GM06990 (cell line): ENCODE measurements around the gene MAGEC2.

Source experiments
- DNase-seq: peaks from one replicate; pipeline ENCODE4 v3.0.0-alpha.2; 2011; ENCODE audit not compliant: insufficient read length; ENCODE audit errors: extremely low read depth
- H3K27me3 ChIP-seq: replicated peaks from 2 replicates; pipeline ENCODE4 v1.6.0; 2011; ENCODE audit warnings: low read length; ENCODE audit not compliant: control insufficient read depth, insufficient read depth
- H3K36me3 ChIP-seq: 2 replicates; pipeline ENCODE4 v1.5.1; 2011; ENCODE audit warnings: low read length; ENCODE audit not compliant: control insufficient read depth, insufficient read depth
- H3K4me3 ChIP-seq: replicated peaks from 2 replicates; pipeline ENCODE4 v1.5.1; 2011; ENCODE audit warnings: low read depth, mild to moderate bottlenecking, control low read depth, low read length
- TF ChIP-seq, protein P1 (sequence below): IDR thresholded peaks from 2 replicates; pipeline ENCODE4 v1.5.1; 2011; ENCODE audit warnings: low read length, control low read depth, mild to moderate bottlenecking, inconsistent platforms; ENCODE audit not compliant: insufficient read depth, poor library complexity, severe bottlenecking

MAGEC2 gene

DNA sequence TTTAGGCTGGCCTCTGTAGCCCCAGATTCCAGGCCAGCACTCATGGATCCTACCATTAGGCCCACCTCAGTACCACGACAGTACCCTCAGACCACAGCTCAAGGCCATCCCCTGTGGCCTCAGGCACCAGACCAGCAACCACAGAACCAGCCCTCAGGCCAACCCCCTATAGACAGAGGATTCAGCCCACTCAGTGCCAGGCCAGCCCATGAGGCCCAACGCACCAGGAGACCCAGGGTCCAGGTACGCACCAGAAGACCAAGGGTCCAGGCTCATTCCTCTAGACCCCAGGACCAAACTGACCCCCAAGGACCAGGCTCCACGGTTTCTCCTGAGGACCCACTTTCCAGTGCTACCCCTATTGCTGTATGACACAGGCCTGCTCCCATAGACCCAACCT is 39.5 kb upstream of the MAGEC2 start:
- TF ChIP-seq, protein P1, sequence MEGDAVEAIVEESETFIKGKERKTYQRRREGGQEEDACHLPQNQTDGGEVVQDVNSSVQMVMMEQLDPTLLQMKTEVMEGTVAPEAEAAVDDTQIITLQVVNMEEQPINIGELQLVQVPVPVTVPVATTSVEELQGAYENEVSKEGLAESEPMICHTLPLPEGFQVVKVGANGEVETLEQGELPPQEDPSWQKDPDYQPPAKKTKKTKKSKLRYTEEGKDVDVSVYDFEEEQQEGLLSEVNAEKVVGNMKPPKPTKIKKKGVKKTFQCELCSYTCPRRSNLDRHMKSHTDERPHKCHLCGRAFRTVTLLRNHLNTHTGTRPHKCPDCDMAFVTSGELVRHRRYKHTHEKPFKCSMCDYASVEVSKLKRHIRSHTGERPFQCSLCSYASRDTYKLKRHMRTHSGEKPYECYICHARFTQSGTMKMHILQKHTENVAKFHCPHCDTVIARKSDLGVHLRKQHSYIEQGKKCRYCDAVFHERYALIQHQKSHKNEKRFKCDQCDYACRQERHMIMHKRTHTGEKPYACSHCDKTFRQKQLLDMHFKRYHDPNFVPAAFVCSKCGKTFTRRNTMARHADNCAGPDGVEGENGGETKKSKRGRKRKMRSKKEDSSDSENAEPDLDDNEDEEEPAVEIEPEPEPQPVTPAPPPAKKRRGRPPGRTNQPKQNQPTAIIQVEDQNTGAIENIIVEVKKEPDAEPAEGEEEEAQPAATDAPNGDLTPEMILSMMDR: no peak
- no peak overlapping the region for H3K4me3 ChIP-seq
- DNase-seq: no peak
- no peaks in the 10 kb centered on the region for H3K27me3 ChIP-seq
- H3K36me3 ChIP-seq: no peaks in the 10 kb centered on the region

DNA sequence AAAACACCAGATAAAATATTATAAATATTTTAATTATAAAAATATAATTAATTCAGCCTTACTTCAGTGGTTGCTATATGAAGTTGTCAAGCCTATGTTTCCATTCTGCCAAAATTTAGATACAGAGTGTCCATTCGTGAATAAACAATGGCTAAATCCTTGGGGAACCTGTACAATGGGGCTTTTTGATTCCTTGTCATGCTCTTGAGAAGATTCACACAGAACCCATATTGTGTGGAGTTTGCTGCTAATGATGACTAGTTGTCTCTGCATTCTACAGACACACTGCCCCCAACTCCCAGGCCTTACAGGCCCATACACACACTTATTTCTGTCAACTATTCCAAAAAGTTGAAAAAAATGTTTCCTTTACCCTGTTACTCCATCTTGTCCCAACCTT is 33.4 kb upstream of the MAGEC2 start:
- Histone ChIP-seq H3K27me3 (no peaks in the 10 kb centered on the region), H3K4me3 (no peak overlapping the region), H3K36me3 (no peaks in the 10 kb centered on the region)
- TF ChIP-seq, protein P1: no peak
- DNase-seq: no peak

DNA sequence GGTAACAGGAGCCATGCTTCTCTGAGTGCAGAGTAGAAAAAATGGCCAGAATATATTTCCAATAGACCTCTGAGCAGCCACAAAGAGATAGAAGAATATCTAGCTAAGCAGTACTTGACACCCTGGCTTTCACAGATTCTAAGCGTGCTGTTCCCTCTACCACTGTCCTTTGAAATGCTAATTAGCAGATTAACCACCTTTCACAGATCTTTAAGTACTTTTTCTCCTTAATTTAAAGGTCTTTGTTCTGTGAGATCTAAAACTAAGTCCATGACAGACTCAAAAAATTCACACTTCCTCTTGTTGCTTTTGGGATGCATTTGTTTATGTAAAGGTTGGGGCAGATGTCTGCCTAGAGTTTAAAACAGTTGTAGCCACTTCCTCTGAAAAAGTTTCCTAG is 28.3 kb upstream of the MAGEC2 start:
- TF ChIP-seq, protein P1: no peak
- no peak for DNase-seq
- Histone ChIP-seq H3K27me3 (no peaks in the 10 kb centered on the region), H3K36me3 (no peaks in the 10 kb centered on the region), H3K4me3 (no peak overlapping the region)

DNA sequence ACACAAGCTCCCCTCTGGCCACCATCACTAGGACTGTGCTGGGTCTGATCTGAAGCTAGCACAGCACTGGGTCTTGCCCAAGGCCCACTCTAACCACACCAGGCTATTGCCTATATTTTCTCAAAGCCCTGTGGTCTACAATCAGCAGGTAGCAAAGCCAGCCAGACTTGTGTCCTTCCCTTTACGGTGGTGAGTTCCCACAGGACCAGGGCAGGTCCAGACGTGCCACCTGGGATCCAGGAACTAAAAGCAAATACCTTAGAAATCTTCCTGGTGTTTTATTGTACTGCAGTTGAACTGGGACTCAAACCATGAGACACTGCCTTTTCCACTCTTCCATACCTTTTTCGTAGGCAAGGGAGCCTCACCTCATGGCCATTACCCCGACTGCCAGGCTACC is 9.0 kb upstream of the MAGEC2 start:
- H3K27me3 ChIP-seq: no peaks in the 10 kb centered on the region
- DNase-seq: no peak
- TF ChIP-seq, protein P1: no peak
- H3K36me3 ChIP-seq: no peaks in the 10 kb centered on the region
- no peak overlapping the region for H3K4me3 ChIP-seq

DNA sequence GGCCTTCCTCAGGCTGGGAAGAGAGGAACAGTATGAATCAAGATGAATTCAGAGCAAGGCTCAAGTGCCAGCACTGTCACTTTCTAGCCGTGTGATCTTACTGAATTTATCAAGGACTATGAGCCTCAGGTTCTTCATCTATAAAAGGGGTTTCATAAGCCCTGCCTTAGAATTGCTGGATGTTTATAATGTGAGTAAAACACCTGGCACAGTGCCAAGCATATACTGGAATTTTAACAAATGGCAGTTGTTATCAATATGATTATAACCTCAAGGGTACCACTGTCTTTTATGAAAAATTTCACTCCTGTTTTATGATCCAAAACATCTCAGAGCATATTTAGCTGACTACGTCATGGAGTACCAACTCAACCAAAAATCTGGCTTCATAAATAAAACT is 4.0 kb downstream of the MAGEC2 start:
- H3K27me3 ChIP-seq: no peaks in the 10 kb centered on the region
- TF ChIP-seq, protein P1: no peak

DNA sequence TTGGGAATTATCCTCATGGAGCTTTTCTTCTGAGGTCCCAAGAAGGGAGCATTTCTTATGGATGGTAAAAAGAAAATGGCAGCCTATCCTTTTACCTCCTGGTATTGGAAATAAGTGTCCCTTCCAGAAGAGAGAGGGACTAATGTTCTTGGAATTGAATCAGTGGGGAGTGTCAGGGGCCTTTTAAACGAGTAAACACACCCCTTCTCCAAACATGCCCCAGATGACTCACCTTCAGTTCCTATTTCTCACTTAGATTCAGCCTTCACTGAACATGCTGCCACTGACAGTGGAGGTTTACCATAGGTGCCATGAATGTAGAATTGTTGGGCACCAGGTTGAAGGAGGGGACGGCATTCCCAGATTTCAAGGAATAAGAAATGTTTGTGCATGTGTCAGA is 19.0 kb downstream of the MAGEC2 start:
- Histone ChIP-seq H3K36me3 (no peaks in the 10 kb centered on the region), H3K4me3 (no peak overlapping the region), H3K27me3 (no peaks in the 10 kb centered on the region)
- TF ChIP-seq, protein P1: no peak
- no peak for DNase-seq

More for the DNA sequence above, 4.0 kb downstream of the MAGEC2 start:
- no peak for DNase-seq
- Histone ChIP-seq H3K4me3 (no peak overlapping the region), H3K36me3 (no peaks in the 10 kb centered on the region)
